Naive thymus-derived CD4-positive, alpha-beta T cell (primary cell): ENCODE results near the gene GRM2. TPM values are rescaled to one million over a fixed set of nuclear protein-coding genes. Genes with fewer than 3 reads are reported as not detected.

ENCODE experiments used
- ATAC-seq: fragments of 150-1000 bp; cut with Tn5 transposase; 2 replicates; pipeline ENCODE4 v1.10.0; 2021; ENCODE audit warnings: mild to moderate bottlenecking, moderate library complexity
- CTCF ChIA-PET: fragments of 350-600 bp; sonication (Branson Sonifier 250); formaldehyde crosslinking; loops from one replicate; lab custom pipeline; 2021; ENCODE audit warnings: antibody characterized with exemption; lab: Charles Lee
- POLR2A ChIA-PET: fragments of 350-600 bp; sonication (Branson Sonifier 250); formaldehyde crosslinking; loops from one replicate; lab custom pipeline; 2021; ENCODE audit warnings: antibody characterized with exemption, inconsistent platforms; lab: Charles Lee
- DNase-seq, 9 donors: peaks; one replicate each; pipeline versions ENCODE4 v3.0.0 to v3.0.0-alpha.2; 2020 to 2022; ENCODE audit warnings: mixed read lengths in 1 of 9
- H3K27ac ChIP-seq: one replicate; pipeline ENCODE4 v1.7.0; 2013; ENCODE audit warnings: mild to moderate bottlenecking, low read depth, low read length, moderate library complexity
- H3K27me3 ChIP-seq, 2 donors: one replicate each; pipeline ENCODE4 v1.7.0; 2013; ENCODE audit warnings: low read length in 2 of 2, mild to moderate bottlenecking in 2 of 2, moderate library complexity in 2 of 2; ENCODE audit not compliant: control insufficient read depth in 2 of 2, insufficient read depth in 2 of 2
- H3K36me3 ChIP-seq, 3 experiments: 1 replicate in 2 of 3; 2 replicates in 1 of 3; pipeline ENCODE4 v1.7.0; 2013; ENCODE audit warnings: low read length in 3 of 3, mild to moderate bottlenecking in 3 of 3, moderate library complexity in 1 of 3; ENCODE audit not compliant: insufficient read depth in 3 of 3, control insufficient read depth in 2 of 3
- H3K4me1 ChIP-seq, 2 donors: one replicate each; pipeline ENCODE4 v1.7.0; 2013; ENCODE audit warnings: low read length in 2 of 2, mild to moderate bottlenecking in 2 of 2, moderate library complexity in 1 of 2; ENCODE audit not compliant: control insufficient read depth in 2 of 2, insufficient read depth in 2 of 2
- H3K4me3 ChIP-seq: 2 replicates; pipeline ENCODE4 v1.7.0; 2013; ENCODE audit warnings: mild to moderate bottlenecking, low read length
- H3K9me3 ChIP-seq, 3 experiments: 1 replicate in 2 of 3; 2 replicates in 1 of 3; pipeline ENCODE4 v1.7.0; 2013; ENCODE audit warnings: low read length in 3 of 3; ENCODE audit not compliant: control insufficient read depth in 2 of 3
- H3K27ac Mint-ChIP-seq, 9 donors: one replicate each; pipeline ENCODE4 v1.8.0; 2020 to 2022; ENCODE audit warnings: mixed read lengths in 9 of 9, mild to moderate bottlenecking in 8 of 9, moderate library complexity in 5 of 9, inconsistent platforms in 2 of 9
- H3K27me3 Mint-ChIP-seq, 5 donors: one replicate each; pipeline ENCODE4 v1.8.0; 2021 to 2022; ENCODE audit warnings: mixed read lengths in 5 of 5, mild to moderate bottlenecking in 1 of 5
- H3K36me3 Mint-ChIP-seq, 5 donors: one replicate each; pipeline ENCODE4 v1.8.0; 2020 to 2022; ENCODE audit warnings: mixed read lengths in 5 of 5, mild to moderate bottlenecking in 3 of 5, inconsistent platforms in 1 of 5
- H3K4me1 Mint-ChIP-seq, 7 donors: one replicate each; pipeline ENCODE4 v1.8.0; 2020 to 2022; ENCODE audit warnings: mixed read lengths in 7 of 7, mild to moderate bottlenecking in 3 of 7, inconsistent platforms in 1 of 7
- H3K4me3 Mint-ChIP-seq, 10 donors: one replicate each; pipeline ENCODE4 v1.8.0; 2020 to 2022; ENCODE audit warnings: mild to moderate bottlenecking in 10 of 10, mixed read lengths in 10 of 10, moderate library complexity in 6 of 10, inconsistent platforms in 2 of 10
- H3K9me3 Mint-ChIP-seq, 11 donors: one replicate each; pipeline ENCODE4 v1.8.0; 2020 to 2022; ENCODE audit warnings: mixed read lengths in 11 of 11, mild to moderate bottlenecking in 4 of 11, inconsistent platforms in 1 of 11, moderate library complexity in 1 of 11
- intact Hi-C, 2 donors: fragments of 100-400 bp; cut with micrococcal nuclease; formaldehyde crosslinking; loops; one replicate each; pipeline ENCODE4 v1.15.1; 2023
- polyA plus RNA-seq, 2 donors: library from polyadenylated mRNA; unstranded; fragments of 300-500 nt; fragmentation: Illumina TruSeq; gene quantifications; one replicate each; pipeline ENCODE4 v1.2.3, GENCODE V29; 2021
- total RNA-seq, 6 experiments: library from RNA in 5 of 6; stranded (reverse) in 5 of 6; gene quantifications; 1 replicate in 5 of 6; 2 replicates in 1 of 6; pipeline ENCODE4 v1.2.3 and lab custom pipeline; 2021 to 2026

GRM2 gene
- total and polyA plus RNA-seq, 7 experiments from 2014 or later, result 0.14 to 5.1 (median 3.0) TPM; not detected in 1

- peaks cover 72 to 92% (median 88%) of the 10 kb centered on the region in 7 donors for H3K4me1 Mint-ChIP-seq
- peak overlapping the region; percentile 38 for H3K27ac ChIP-seq
- peaks cover 57 to 71% of the 10 kb centered on the region in 2 donors for H3K4me1 ChIP-seq
- intact Hi-C loops, result loop anchor here (5.0 kb wide), 5 partner anchors 269 to 1436 kb away; partner anchors contain the start of genes DUSP7 (in 1 of the 2), GNAI2 (in 1 of the 2), HYAL3 (in 1 of the 2) and NAA80 (in 1 of the 2)
- H3K4me3 ChIP-seq, result no peak overlapping the region
- H3K27me3 Mint-ChIP-seq, result no peaks in the 10 kb centered on the region
- no peaks in the 10 kb centered on the region for H3K27me3 ChIP-seq
- ChIA-PET CTCF (interaction anchor here (5.7 to 9.5 kb wide), 2 partner anchors 10 to 172 kb away, joined by 67 to 137 read pairs; partner anchors contain the start of gene DCAF1), POLR2A (interaction anchor here (2.2 to 5.1 kb wide), 3 partner anchors 8 to 173 kb away, joined by 8 to 66 read pairs (median 48); partner anchors contain the start of gene DCAF1)
- H3K9me3 Mint-ChIP-seq, result peaks cover 0 to 2% (median 0%) of the 10 kb centered on the region in 11 donors
- peak overlapping the region; percentile 38 to 87 (median 78) for H3K27ac Mint-ChIP-seq
- H3K9me3 ChIP-seq, result no peaks in the 10 kb centered on the region
- H3K36me3 ChIP-seq, result peaks cover 0 to 32% (median 0%) of the 10 kb centered on the region in 3 experiments
- peak overlapping the region; percentile 54 to 95 (median 82) for H3K4me3 Mint-ChIP-seq
- peaks cover 4 to 28% (median 13%) of the 10 kb centered on the region in 5 donors for H3K36me3 Mint-ChIP-seq
- no peak for DNase-seq
- ATAC-seq, result no peak
Observed at GRCh38 chr3:51673181-51673801, 33.6 kb upstream of the GRM2 start.

GRCh38 chr3:51673802-51674654, 32.8 kb upstream of the GRM2 start:
- CTCF ChIA-PET, result interaction anchor here (0.7 to 9.5 kb wide), 4 partner anchors 9 to 173 kb away, joined by 3 to 137 read pairs (median 35); partner anchors contain the start of gene DCAF1
- Histone ChIP-seq H3K27me3 (no peaks in the 10 kb centered on the region), H3K36me3 (peaks cover 0 to 32% (median 0%) of the 10 kb centered on the region in 3 experiments), H3K4me1 (peaks cover 64 to 68% of the 10 kb centered on the region in 2 donors), H3K4me3 (no peak overlapping the region), H3K9me3 (no peaks in the 10 kb centered on the region), H3K27ac (peak overlapping the region; percentile 38)
- Mint-ChIP-seq H3K4me1 (peaks cover 75 to 92% (median 88%) of the 10 kb centered on the region in 7 donors), H3K27ac (peak overlapping the region in 6 of 9 donors; percentile 38 to 87 (median 77)), H3K9me3 (peaks cover 0 to 2% (median 0%) of the 10 kb centered on the region in 11 donors), H3K4me3 (peak overlapping the region; percentile 41 to 95 (median 82)), H3K36me3 (peaks cover 4 to 28% (median 13%) of the 10 kb centered on the region in 5 donors), H3K27me3 (no peaks in the 10 kb centered on the region)
- POLR2A ChIA-PET, result interaction anchor here (1.3 to 5.1 kb wide), 5 partner anchors 7 to 289 kb away, joined by 3 to 66 read pairs (median 8); partner anchors contain the start of genes DCAF1 and MANF
- intact Hi-C loops, result loop anchor here (5.0 kb wide), 5 partner anchors 268 to 1437 kb away; partner anchors contain the start of genes DUSP7 (in 1 of the 2), GNAI2 (in 1 of the 2), HYAL3 (in 1 of the 2) and NAA80 (in 1 of the 2)
- ATAC-seq, result no peak
- no peak for DNase-seq

- peaks cover 0 to 32% (median 0%) of the 10 kb centered on the region in 3 experiments for H3K36me3 ChIP-seq
- H3K4me1 ChIP-seq, result peaks cover 62 to 67% of the 10 kb centered on the region in 2 donors
- H3K27me3 ChIP-seq, result no peaks in the 10 kb centered on the region
- ATAC-seq (no peak), DNase-seq (no peak)
- no peaks in the 10 kb centered on the region for H3K27me3 Mint-ChIP-seq
- peak overlapping the region; percentile 17 for H3K27ac ChIP-seq
- peaks cover 0 to 2% (median 0%) of the 10 kb centered on the region in 11 donors for H3K9me3 Mint-ChIP-seq
- intact Hi-C loops, result no loop called here
- H3K4me3 ChIP-seq, result no peak overlapping the region
- POLR2A ChIA-PET, result interaction anchor here (0.8 to 1.5 kb wide), 4 partner anchors 9 to 290 kb away, joined by 3 to 4 read pairs (median 4); partner anchors contain the start of genes DCAF1 and MANF
- peaks cover 72 to 92% (median 87%) of the 10 kb centered on the region in 7 donors for H3K4me1 Mint-ChIP-seq
- peaks cover 4 to 31% (median 13%) of the 10 kb centered on the region in 5 donors for H3K36me3 Mint-ChIP-seq
- H3K4me3 Mint-ChIP-seq, result peak overlapping the region in 7 of 10 donors; percentile 40 to 94 (median 56)
- CTCF ChIA-PET, result interaction anchor here (0.7 to 0.9 kb wide), 3 partner anchors 32 to 175 kb away, joined by 3 read pairs; partner anchors contain the start of gene DCAF1
- no peaks in the 10 kb centered on the region for H3K9me3 ChIP-seq
- H3K27ac Mint-ChIP-seq, result peak overlapping the region in 8 of 9 donors; percentile 29 to 91 (median 68)
Observed at GRCh38 chr3:51675201-51675611, 31.7 kb upstream of the GRM2 start.

GRCh38 chr3:51676102-51676640, 30.7 kb upstream of the GRM2 start:
- no peaks in the 10 kb centered on the region for H3K9me3 ChIP-seq
- Mint-ChIP-seq H3K36me3 (peaks cover 4 to 35% (median 13%) of the 10 kb centered on the region in 5 donors), H3K27me3 (no peaks in the 10 kb centered on the region), H3K4me3 (peak overlapping the region in 8 of 10 donors; percentile 23 to 94 (median 42)), H3K27ac (peak overlapping the region in 6 of 9 donors; percentile 36 to 91 (median 72)), H3K9me3 (peaks cover 0 to 2% (median 0%) of the 10 kb centered on the region in 11 donors), H3K4me1 (peaks cover 77 to 98% (median 92%) of the 10 kb centered on the region in 7 donors)
- peaks cover 0 to 31% (median 0%) of the 10 kb centered on the region in 3 experiments for H3K36me3 ChIP-seq
- no peak overlapping the region for H3K27ac ChIP-seq
- H3K4me3 ChIP-seq, result no peak overlapping the region
- CTCF ChIA-PET, result interaction anchor here (0.7 kb wide), 1 partner anchor 176 kb away, joined by 3 read pairs; the partner anchor contains the start of gene DCAF1
- no peaks in the 10 kb centered on the region for H3K27me3 ChIP-seq
- ATAC-seq (no peak), DNase-seq (no peak)
- POLR2A ChIA-PET, result interaction anchor here (0.8 kb wide), 1 partner anchor 176 kb away, joined by 4 read pairs; the partner anchor contains the start of gene DCAF1
- intact Hi-C loops, result no loop called here
- peaks cover 66 to 70% of the 10 kb centered on the region in 2 donors for H3K4me1 ChIP-seq

- peaks cover 0 to 25% (median 0%) of the 10 kb centered on the region in 3 experiments for H3K36me3 ChIP-seq
- ATAC-seq (no peak), DNase-seq (no peak)
- CTCF ChIA-PET, result no interaction called here
- POLR2A ChIA-PET, result no interaction called here
- H3K27me3 ChIP-seq, result no peaks in the 10 kb centered on the region
- Mint-ChIP-seq H3K27me3 (no peaks in the 10 kb centered on the region), H3K27ac (peak overlapping the region in 8 of 9 donors; percentile 51 to 90 (median 80)), H3K36me3 (peaks cover 4 to 42% (median 18%) of the 10 kb centered on the region in 5 donors), H3K4me3 (peak overlapping the region in 8 of 10 donors; percentile 10 to 58 (median 30)), H3K4me1 (peaks cover 82 to 100% (median 96%) of the 10 kb centered on the region in 7 donors), H3K9me3 (peaks cover 0 to 2% (median 0%) of the 10 kb centered on the region in 11 donors)
- intact Hi-C loops, result no loop called here
- H3K4me1 ChIP-seq, result peaks cover 71 to 77% of the 10 kb centered on the region in 2 donors
- no peaks in the 10 kb centered on the region for H3K9me3 ChIP-seq
- peak overlapping the region; percentile 16 for H3K27ac ChIP-seq
- no peak overlapping the region for H3K4me3 ChIP-seq
Observed at GRCh38 chr3:51677358-51677757, 29.5 kb upstream of the GRM2 start.
